GM19328 (cell line): ENCODE measurements around the gene LPCAT3.

Experiments
- ATAC-seq: cut with Tn5 transposase; IDR thresholded peaks from one replicate; pipeline ENCODE4 v1.9.1; 2021; ENCODE audit warnings: mild to moderate bottlenecking, moderate library complexity; ENCODE audit not compliant: unreplicated experiment

LPCAT3 gene

GRCh38 chr12:7001921-7002591, 16.2 kb downstream of the LPCAT3 start:
- ATAC-seq, result no peak

- no peak for ATAC-seq
Measured at GRCh38 chr12:6998715-6999451, 19.4 kb downstream of the LPCAT3 start.

GRCh38 chr12:6996040-6996441, 22.2 kb downstream of the LPCAT3 start:
- ATAC-seq, result no peak

- ATAC-seq, result no peak
Measured at GRCh38 chr12:6987956-6988553, 30.2 kb downstream of the LPCAT3 start.

- ATAC-seq, result no peak
Measured at GRCh38 chr12:6982532-6982931, 35.7 kb downstream of the LPCAT3 start.

GRCh38 chr12:6981152-6982052, 36.9 kb downstream of the LPCAT3 start:
- ATAC-seq, result no peak

- no peak for ATAC-seq
Measured at GRCh38 chr12:6980740-6981139, 37.5 kb downstream of the LPCAT3 start.

GRCh38 chr12:6980075-6980474, 38.2 kb downstream of the LPCAT3 start:
- ATAC-seq, result no peak

- no peak for ATAC-seq
Measured at GRCh38 chr12:6979453-6979852, 38.8 kb downstream of the LPCAT3 start.

GRCh38 chr12:6979021-6979420, 39.3 kb downstream of the LPCAT3 start:
- ATAC-seq, result no peak

- ATAC-seq, result no peak
Measured at GRCh38 chr12:6978611-6979011, 39.7 kb downstream of the LPCAT3 start.

- ATAC-seq, result no peak
Measured at GRCh38 chr12:6978188-6978587, 40.1 kb downstream of the LPCAT3 start.

GRCh38 chr12:6977653-6978052, 40.6 kb downstream of the LPCAT3 start:
- no peak for ATAC-seq

GRCh38 chr12:6975297-6976032, 42.8 kb downstream of the LPCAT3 start:
- no peak for ATAC-seq

GRCh38 chr12:6974180-6974579, 44.1 kb downstream of the LPCAT3 start:
- no peak for ATAC-seq

GRCh38 chr12:6970096-6970527, 48.2 kb downstream of the LPCAT3 start:
- peak; percentile 33 for ATAC-seq

- ATAC-seq, result no peak
Measured at GRCh38 chr12:6968426-6968825, 49.9 kb downstream of the LPCAT3 start.

- ATAC-seq, result no peak
Measured at GRCh38 chr12:6967651-6968100, 50.6 kb downstream of the LPCAT3 start.

GRCh38 chr12:6966351-6966750, 51.9 kb downstream of the LPCAT3 start:
- ATAC-seq, result no peak

- ATAC-seq, result no peak
Measured at GRCh38 chr12:6965714-6966113, 52.6 kb downstream of the LPCAT3 start.
